Stimulated activated CD4-positive, alpha-beta T cell treated with anti-CD3 and anti-CD28 coated beads, TNF-alpha, amount 100 ng/mL, for 4 hours (primary cell): ENCODE data around the gene KLC4.

Source experiments
- DNase-seq, 3 experiments: peaks; one replicate each; pipeline ENCODE4 v3.0.0-alpha.2; 2020; ENCODE audit warnings: low read depth in 3 of 3

Gene KLC4

DNA sequence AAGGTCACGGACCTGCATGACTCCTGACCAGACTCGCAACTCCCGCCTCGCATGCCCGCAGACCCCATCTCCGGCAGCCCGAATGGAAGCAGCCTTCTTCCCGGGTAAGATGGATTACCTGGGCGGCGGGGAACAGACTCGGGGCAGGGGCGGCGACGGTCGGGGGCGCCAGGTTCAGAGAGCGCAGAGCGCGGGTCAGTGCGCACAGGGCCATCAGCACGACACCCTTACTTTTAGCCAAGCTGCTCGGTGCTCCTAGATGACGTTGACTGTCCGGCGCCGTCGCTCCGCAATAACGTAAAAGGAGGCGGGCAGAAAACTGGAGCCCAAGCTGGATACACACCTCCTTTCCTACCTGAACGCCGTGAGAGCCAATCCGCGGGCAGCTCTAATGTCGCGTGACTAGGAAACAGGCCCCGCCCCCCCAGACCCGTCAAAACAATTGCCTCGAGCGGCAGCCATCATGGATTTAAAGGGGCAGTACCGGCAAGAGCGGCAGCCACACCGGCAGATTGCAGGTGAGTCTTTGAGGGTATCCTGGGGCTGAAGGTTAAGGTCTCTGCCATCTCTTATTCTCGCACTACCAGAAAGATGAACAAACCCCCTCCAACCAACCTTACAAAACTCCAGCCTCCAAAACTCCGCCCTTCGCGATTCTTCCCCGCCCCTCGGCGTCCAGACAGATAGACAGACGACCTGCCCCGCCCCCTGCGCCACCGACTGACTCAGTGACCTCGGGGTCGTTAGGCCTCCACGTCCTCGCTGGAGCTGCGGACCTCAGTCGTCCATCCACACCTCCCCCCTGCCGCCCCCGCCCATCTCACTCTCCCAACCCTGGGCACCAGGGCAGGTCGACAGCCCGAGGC, at the start of gene KLC4, which contains the start of gene MRPL2:
Gene KLC4 (plus strand): TSS at position 464 of the 866 bp plus-strand sequence. CDS start 1,705 bp downstream, outside the sequence.
Gene MRPL2 (minus strand): TSS at position 267 of the 866 bp plus-strand sequence. CDS start 53 bp downstream, at position 214.
- peak; percentile 87 to 98 (median 95) for DNase-seq

GRCh38 chr6:43011207-43011606, 48.2 kb upstream of the KLC4 start:
- DNase-seq = no peak

DNA sequence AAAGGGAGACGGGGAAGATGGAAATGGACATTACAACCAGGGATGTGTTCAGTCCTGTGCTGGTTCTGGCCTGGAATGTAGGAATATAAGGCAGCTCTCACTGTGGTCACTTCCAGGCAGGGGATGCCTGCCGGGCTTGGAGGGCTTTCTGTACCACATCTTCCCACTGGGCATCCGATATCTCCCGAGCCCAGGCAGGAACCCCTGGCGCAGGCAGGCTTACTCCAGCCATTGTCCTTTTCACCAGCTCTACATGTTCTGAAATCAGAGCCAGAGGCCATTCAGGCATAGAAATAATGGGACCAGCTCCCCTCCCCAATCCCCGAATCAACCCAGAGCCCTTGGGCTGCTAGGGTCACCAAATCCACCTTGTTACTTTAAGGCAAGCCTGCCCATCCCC, 47.1 kb upstream of the KLC4 start:
- no peak for DNase-seq

- no peak for DNase-seq
These were observed 46.2 kb upstream of the KLC4 start for GRCh38 chr6:43013097-43013842.

- DNase-seq = peak; percentile 95 to 98 (median 98)
These were observed 45.5 kb upstream of the KLC4 start, which contains the start of the genes KLHDC3 and MEA1 for GRCh38 chr6:43013843-43014433. Gene KLHDC3, plus strand, starts transcription at chr6:43014249. Its CDS starts 2,944 bp downstream, at chr6:43017193. Gene MEA1, minus strand, starts transcription at chr6:43013946. Its CDS starts 133 bp downstream, at chr6:43013813.

- DNase-seq = no peak
These were observed 45.0 kb upstream of the KLC4 start for GRCh38 chr6:43014434-43014909.

DNA sequence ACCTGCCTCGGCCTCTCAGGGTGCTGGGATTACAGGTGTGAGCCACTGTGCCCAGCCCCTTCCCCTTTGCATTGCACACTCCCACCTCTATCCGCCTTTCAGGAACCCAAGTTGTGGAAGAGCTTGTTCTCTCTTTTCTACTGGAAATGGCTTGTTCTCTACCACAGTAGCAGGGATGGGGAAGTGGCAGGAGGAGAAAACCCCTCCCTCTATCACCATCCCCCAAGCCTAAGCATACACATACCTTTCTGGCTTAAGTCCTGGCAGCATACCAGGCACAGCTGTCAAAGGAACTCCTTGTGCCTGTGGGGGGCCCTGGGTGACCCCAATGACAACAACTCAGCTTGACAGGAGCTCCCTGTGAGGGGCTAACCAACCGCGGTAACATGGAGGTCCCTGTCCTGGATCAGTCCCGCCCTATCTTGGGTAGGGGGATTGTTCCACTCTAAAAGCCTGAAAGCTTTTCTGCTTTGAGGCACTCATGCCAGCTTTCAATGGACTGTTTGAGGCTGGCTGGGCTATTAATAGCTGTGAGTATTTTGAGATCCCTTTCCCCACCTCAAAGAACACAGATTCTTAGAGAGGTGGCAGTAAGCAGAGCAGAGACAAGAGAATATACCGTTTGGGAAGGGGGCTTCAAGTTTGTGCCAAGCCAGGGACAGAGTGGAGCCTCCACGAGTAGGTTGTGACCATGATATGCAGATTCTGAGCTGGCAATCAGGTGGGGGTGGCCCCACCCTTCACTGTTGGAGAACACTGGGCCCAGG, 43.1 kb upstream of the KLC4 start:
- DNase-seq = no peak

DNA sequence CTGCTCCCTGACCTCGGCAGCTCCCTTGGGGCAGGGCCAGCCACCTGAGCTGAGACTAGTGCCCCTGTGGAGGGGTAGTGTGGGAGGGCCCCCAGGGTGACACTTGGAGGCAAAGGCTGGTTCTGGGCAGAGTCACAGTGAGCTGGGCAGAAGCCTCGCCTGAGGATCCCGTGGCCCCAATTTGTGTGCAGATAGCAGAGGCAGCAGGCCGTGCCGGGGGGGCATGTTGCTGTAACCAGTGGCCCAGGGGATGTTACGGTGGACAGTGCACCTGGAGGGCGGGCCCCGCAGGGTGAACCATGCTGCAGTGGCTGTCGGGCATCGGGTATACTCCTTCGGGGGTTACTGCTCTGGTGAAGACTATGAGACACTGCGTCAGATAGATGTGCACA, 42.5 kb upstream of the KLC4 start:
- no peak for DNase-seq

DNA sequence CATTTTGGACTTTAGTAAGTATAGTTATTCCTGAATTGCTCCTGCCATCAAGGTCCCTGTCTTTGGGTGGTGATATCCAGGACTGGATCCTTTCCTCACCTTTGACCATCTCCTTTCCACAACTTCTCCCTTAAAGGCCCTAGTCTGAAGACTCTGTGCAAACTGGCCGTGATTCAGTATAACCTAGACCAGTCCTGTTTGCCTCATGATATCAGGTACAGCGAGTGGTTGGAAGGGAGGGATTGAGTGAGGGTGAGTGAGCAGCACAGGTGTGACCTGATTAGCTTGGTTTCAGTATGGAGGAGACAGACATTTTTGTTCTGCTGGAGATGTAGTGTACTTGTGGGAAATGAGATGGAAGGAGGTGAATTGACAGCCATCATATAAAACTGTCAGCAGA, 40.3 kb upstream of the KLC4 start:
- no peak for DNase-seq

DNA sequence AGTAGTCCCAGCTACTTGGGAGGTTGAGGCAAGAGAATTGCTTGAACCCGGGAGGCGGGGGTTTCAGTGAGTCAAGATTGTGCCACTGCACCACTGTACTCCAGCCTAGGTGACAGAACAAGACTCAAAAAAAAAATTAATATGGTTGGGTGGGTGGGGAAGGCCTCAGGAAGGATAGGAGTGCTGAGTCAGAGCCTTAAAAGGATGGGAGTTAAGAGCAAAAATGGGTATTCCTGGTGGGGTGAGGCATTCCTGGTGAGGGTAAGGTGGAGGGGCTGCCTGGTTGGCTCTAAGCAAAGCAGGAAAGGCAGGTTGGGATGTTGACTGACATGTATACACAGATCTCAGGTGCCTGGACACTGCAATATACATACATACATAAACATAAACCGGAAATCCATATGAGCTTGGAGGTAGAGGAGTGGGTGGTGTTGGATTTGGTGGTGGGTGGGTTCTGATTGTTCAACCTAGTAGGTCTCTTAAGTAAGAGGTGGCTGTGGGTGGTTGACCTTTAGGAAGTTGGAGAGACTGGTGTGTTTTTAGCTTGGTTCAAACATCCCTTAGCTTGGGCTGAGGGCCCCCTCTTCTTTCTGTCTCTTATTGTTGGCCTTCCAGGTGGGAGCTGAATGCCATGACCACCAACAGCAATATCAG, 39.3 kb upstream of the KLC4 start:
- no peak for DNase-seq

DNA sequence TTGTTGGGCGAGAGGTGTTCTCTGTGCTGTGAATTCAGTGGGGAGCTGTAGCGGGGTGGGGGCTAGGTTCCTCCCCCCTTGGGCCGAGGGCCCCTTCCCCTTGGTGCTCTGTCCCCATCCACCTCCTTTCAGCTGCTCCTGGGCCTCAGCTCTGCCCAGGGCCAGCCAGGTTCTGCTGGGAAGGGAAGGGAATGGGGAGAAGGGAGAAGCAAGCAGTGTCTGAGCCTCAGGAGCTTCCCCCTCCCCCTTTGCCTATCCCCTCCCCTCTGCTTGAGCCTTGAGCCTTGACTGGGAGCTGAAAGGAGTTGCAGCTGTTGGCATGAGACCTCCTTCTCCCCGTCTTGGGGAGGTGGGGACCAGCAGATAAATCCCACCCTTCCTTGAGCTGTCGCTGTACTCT, 38.6 kb upstream of the KLC4 start:
- no peak for DNase-seq

DNA sequence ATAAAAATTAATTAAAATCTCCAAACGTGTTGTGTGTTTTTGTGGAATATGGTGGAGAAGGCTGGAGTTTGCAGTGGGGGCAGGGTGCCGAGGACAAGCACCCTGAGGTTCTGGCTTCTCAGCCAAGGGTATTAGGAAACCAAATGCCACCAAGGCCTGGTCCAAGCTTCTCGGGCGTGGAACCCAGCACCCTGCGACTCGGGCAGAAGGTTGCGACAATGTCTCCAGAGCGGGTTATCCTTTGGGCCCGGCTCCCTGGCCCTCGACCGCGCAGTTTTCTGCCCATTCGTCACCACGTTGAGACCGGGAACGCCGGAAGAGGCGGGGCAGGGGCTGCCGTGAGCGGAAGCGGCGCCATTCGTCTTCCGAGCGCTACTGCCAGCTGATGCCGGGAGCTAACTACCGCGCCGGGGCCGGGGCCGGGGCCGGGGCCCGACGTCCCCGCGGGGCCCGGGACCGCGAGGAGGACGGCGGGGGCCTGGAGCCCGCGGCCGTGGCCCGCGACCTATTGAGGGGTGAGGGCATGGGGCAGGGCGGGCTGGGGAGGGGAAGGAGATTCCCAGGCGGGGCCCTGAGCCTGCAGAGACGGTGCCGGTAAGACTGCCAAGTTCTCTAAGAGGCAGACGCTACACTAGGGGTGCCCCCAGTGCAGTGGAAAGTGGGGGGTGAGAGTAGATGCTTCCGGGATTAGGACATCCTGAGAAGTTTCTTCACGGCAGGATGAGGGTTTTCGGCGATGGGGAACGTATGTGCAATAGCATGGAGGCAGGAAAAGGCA, 38.0 kb upstream of the KLC4 start, which contains the start of gene RRP36:
Gene RRP36 (plus strand): TSS at position 354 of the 778 bp plus-strand sequence. CDS start 32 bp downstream, at position 386.
- DNase-seq = peak; percentile 47 to 66 (median 52)

DNA sequence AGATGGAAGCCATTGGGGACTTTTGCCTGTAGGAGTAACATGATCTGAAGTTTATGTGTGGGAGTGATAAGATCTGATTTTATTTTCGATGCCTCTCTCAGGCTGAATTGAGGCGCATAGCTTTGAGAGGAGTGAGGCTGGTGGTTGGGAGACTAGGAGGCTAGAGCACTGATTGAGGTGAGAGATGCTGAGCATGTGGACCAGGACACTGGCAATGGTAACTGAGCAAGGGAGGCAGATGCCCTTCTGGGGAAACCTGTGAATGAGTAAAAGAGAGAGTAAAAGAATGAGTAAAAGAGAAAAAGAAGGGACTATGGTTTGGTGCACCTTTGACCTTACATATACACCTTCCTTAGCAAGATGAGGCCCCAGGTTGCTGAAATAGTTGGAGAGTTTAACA, 35.0 kb upstream of the KLC4 start:
- no peak for DNase-seq

- no peak for DNase-seq
These were observed 33.1 kb upstream of the KLC4 start for GRCh38 chr6:43026365-43026764.

GRCh38 chr6:43029120-43029519, 30.3 kb upstream of the KLC4 start:
- DNase-seq = no peak

DNA sequence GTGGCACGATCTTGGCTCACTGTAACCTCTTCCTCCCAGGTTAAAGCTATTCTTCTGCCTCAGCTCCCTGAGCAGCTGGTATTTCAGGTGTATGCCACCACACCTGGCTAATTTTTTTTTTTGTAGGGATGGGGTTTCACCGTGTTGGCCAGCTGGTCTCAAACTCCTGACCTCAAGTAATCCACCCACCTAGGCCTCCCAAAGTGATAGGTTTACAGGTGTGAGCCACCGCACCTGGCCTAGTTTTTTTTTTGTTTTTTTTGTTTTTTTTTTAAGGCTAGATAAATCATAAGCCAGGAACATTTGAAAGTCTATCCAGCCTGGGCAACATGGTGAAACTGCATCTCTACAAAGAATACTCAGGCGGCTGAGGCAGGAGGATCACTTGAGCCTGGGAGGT, 27.1 kb upstream of the KLC4 start:
- no peak for DNase-seq

DNA sequence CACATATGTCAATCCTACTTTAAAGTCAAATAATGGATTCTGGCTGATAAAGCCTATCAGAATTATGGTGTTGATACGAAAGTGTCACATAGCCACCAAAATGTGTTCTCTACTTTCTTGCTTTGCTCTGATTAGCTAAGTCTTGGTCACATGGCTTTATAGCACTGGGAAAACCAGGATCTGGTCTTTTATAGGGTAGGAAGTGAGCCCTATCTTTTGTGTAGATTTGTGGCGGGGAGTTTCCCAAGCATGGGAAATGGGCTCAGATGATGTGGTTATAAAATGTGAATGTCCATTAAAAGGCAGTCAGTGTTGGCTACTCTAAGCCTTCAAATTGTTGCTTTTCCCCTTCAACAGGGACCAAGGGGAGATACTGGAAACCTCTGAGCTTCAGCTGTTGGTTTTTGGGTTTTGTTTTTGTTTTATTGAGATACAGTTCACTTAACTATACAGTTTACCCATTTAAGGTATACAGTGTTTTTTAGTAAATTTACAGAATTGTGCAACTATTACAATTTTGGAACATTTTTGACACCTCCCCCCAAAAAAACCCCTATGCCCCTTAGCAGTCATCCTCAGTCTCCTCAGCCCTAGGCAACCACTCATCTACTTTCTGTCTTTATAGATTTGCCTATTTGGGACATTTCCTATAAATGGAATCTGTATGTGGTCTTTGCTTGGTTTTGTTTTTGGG, 25.8 kb upstream of the KLC4 start:
- no peak for DNase-seq

DNA sequence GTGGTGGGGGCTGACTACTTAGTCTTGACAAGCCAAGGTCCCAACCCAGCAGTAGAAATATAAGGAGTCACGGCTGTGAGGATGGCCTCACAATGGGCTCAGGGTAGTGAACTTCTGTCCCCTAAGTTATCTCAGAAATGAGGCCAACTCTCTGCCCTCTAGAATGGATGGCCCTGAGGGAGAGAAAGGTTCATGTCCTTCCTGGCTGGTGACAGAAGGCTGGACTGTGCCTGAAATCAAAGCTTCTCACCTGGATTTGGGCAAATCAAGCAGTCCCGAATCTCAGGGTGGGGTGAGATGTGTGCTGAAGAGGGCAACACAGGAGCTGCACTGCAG, 25.3 kb upstream of the KLC4 start:
- no peak for DNase-seq

GRCh38 chr6:43035495-43036194, 23.8 kb upstream of the KLC4 start:
- no peak for DNase-seq
